ENCODE data around the gene BAHCC1. TPM values are rescaled to one million over a fixed set of nuclear protein-coding genes. Genes with fewer than 3 reads are reported as not detected.

Gene BAHCC1
- total and polyA plus RNA-seq, 8 donors: 4.9 to 56.2 (median 9.4) TPM

DNA sequence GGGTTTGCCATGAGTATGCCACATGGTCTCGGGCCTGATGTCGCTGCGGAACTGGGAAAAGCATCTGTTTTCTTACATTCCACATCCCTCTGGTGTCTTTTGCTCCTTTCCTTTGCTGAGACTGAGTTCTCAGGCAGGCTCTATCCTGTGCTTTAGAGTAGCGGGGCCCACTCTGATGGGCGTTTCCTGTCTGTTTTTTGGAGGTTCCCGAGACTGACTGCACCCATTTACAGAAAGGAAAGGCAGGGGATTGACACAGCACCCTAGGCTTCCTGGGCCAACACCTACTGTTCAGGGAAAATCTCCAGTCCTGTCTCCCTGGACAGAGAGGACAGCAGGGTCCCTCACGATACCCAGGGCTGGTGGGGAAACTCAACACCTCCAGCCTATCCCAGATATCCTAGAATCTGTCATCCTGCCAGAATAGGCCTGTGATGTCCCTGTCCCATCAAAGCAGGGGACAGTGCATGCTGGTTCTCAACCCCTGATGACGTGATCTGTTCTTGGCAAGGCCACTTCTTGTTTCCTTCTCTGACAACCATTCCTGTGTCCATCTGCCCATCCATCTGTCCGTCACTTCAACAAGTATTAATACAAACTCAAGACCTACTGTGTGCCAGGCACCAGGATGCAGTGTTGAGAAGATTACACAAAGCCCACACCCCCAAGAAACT lies 75.2 kb downstream of the BAHCC1 start:
- DNase-seq: no peak
- Histone ChIP-seq H3K4me1 (peaks cover 0 to 19% (median 10%) of the 10 kb centered on the region in 4 donors), H3K27ac (no peak overlapping the region), H3K4me3 (no peak overlapping the region), H3K27me3 (no peaks in the 10 kb centered on the region), H3K36me3 (peaks cover 0 to 3% (median 0%) of the 10 kb centered on the region in 4 donors), H3K9me3 (no peaks in the 10 kb centered on the region)
- TF ChIP-seq, protein P1, sequence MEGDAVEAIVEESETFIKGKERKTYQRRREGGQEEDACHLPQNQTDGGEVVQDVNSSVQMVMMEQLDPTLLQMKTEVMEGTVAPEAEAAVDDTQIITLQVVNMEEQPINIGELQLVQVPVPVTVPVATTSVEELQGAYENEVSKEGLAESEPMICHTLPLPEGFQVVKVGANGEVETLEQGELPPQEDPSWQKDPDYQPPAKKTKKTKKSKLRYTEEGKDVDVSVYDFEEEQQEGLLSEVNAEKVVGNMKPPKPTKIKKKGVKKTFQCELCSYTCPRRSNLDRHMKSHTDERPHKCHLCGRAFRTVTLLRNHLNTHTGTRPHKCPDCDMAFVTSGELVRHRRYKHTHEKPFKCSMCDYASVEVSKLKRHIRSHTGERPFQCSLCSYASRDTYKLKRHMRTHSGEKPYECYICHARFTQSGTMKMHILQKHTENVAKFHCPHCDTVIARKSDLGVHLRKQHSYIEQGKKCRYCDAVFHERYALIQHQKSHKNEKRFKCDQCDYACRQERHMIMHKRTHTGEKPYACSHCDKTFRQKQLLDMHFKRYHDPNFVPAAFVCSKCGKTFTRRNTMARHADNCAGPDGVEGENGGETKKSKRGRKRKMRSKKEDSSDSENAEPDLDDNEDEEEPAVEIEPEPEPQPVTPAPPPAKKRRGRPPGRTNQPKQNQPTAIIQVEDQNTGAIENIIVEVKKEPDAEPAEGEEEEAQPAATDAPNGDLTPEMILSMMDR (IDR thresholded peaks at IDR 0.05): no peak
- TF ChIP-seq POLR2A (IDR thresholded peaks at IDR 0.05): no peak
- no peak for TF ChIP-seq EP300 (IDR thresholded peaks at IDR 0.05)
- TF ChIP-seq POLR2AphosphoS5 (IDR thresholded peaks at IDR 0.05): no peak
- 87 to 95% (median 93%) methylated on average over 8 to 9 of the region's 9 CpGs for WGBS, 5 donors
- intact Hi-C loops (cut with DNase I; ENCODE audit: low total_unique reads): no loop called here

DNA sequence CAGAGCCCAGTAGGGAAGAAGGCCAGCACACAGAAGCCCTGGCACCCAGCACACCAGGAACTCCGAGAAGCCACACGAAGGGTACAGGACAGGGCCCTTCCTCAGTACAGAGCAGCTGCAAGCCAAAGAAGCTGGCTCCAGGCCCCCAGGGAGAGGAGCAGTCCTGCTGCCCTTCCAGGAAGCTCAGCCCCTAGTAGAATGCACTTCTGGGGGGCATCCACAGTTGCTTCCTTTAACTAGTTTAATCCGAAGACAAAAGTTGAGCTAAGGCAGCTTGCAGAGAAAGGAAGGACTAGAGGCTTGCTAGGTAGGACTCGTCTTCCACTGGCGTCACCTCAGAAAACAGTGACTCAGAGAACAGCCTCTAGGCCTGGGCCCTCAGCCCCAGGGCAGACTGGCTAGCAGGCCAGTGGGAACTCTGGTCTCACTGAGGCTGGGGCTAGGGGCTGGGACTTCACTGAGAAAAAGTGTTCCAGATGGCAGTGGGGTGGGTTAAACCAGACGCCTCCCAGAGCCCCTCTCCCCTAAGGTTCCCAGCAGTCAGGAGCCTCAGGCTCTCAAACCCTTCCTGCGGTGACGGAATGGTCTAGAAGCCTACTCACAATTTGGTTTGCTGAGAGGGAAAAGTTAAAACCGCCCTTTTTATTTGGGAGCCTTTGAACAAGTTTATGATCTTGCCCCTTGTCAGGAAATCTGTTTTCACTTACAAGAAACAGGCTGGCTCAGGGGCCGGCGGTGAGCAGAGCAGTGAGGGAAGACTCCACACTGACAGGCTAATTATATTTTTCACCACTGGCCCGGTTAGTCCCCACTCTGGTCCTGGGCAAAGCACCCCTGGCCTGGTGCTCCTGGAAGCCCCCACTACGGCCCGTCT lies 75.9 kb downstream of the BAHCC1 start:
- no peak for TF ChIP-seq POLR2A (IDR thresholded peaks at IDR 0.05)
- TF ChIP-seq, protein P1 (IDR thresholded peaks at IDR 0.05): no peak
- no peak for TF ChIP-seq POLR2AphosphoS5 (IDR thresholded peaks at IDR 0.05)
- TF ChIP-seq EP300 (IDR thresholded peaks at IDR 0.05): no peak
- H3K27me3 ChIP-seq: no peaks in the 10 kb centered on the region
- no peak overlapping the region for H3K4me3 ChIP-seq
- H3K36me3 ChIP-seq: no peaks in the 10 kb centered on the region
- no peak overlapping the region for H3K27ac ChIP-seq
- peaks cover 0 to 12% (median 6%) of the 10 kb centered on the region in 4 donors for H3K4me1 ChIP-seq
- DNase-seq: no peak
- 74 to 84% (median 78%) methylated on average over 14 of the region's 14 CpGs for WGBS, 5 donors
- no peaks in the 10 kb centered on the region for H3K9me3 ChIP-seq
- intact Hi-C loops (cut with DNase I; ENCODE audit: low total_unique reads): no loop called here

DNA sequence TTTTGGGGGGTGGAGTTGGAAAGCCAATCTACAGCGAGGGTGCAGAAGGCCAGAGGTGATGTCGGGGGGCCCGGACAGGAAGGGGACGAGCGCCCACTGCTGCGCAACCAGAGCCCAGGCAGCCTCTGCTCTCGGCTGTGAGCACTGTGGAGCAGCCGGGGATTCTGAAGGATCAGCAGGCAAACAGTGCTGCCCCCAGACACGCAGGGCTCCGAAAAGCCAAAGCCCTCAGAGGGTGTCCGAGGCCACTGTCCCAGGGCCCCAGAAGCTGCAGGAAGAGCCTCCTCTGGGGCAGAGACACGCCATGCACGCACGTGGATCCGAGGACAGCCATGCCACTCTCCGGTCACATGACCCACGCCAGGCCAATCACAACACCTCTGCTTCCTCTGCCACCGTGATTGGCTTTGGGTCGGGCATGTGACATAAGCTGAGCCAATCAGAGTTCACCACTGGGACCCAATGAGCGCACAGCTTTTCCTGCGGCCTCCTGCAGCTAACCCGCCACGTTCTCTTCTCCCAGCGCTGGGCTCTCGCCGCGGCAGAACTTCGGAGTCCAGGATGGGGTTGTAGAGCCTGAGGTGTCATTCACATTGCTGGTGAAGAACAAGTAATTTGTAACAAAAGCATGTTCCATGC lies 76.7 kb downstream of the BAHCC1 start:
- no peak overlapping the region for H3K27ac ChIP-seq
- WGBS, 5 donors: 85 to 95% (median 93%) methylated on average over 23 to 28 of the region's 28 CpGs
- intact Hi-C loops (cut with DNase I; ENCODE audit: low total_unique reads): no loop called here

DNA sequence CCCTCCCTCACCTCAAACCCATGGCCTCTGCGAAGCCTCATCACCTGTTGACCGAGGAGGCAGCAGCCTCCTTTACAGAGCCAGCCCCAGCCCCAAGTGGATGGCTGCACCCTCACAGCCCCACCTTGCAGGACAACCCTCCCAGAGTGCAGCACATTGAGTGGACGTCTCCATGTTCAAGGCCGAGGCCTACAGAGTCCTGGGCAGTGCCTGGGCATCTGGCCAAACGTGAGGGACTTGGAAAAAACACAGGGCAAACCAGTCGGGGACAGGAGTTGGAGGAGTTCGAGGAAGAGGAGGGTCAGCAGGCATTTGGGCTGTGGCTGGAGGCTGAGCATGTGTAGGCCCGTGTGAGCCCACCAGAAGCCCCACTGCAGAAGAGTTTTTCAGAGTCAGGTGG lies 77.8 kb downstream of the BAHCC1 start:
- peak in 1 of 2 donors; percentile 47 for DNase-seq
- TF ChIP-seq POLR2A (IDR thresholded peaks at IDR 0.05) (no peak), EP300 (IDR thresholded peaks at IDR 0.05) (no peak), POLR2AphosphoS5 (IDR thresholded peaks at IDR 0.05) (no peak)
- TF ChIP-seq, protein P1 (IDR thresholded peaks at IDR 0.05): no peak
- Histone ChIP-seq H3K4me3 (no peak overlapping the region), H3K9me3 (no peaks in the 10 kb centered on the region), H3K36me3 (no peaks in the 10 kb centered on the region), H3K4me1 (peaks cover 0 to 12% (median 2%) of the 10 kb centered on the region in 4 donors), H3K27me3 (no peaks in the 10 kb centered on the region), H3K27ac (no peak overlapping the region)
- WGBS, 5 donors: 31 to 68% (median 50%) methylated on average over 6 to 8 of the region's 8 CpGs
- intact Hi-C loops (cut with DNase I; ENCODE audit: low total_unique reads): no loop called here

More for the DNA sequence above, 76.7 kb downstream of the BAHCC1 start:
- Histone ChIP-seq H3K36me3 (no peaks in the 10 kb centered on the region), H3K9me3 (no peaks in the 10 kb centered on the region), H3K4me3 (no peak overlapping the region), H3K27me3 (no peaks in the 10 kb centered on the region), H3K4me1 (peaks cover 0 to 12% (median 4%) of the 10 kb centered on the region in 4 donors)
- peak in 1 of 2 donors; percentile 85 for DNase-seq
- TF ChIP-seq EP300 (IDR thresholded peaks at IDR 0.05): no peak
- no peak for TF ChIP-seq POLR2A (IDR thresholded peaks at IDR 0.05)
